ENCODE results near the gene FARP1.

Gene FARP1

DNA sequence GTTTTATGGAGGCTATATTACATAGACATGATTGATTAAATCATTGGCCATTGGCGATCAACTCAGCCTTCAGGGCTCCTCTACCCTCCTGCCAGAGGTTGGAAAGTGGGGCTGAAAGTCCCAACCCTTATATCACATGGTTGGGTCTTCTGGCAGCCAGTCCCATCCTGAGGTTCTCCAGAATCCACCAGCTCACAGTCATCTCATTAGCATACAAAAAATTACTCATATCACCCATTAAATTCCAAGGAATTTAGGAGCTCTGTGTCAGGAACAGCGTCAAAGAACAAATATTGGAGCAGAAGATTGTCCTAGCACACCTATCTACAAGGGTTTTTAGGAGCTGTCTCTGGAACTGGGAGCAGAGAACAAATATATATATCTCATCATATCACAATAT is 39.4 kb upstream of the FARP1 start:
- Histone ChIP-seq H3K9me3 (ENCODE audit: insufficient read depth, low read length) (no peaks in the 10 kb centered on the region), H4K20me1 (ENCODE audit: low read depth, low read length) (no peaks in the 10 kb centered on the region)
- no peak for TF ChIP-seq EZH2phosphoT487 (conservative IDR thresholded peaks at IDR 0.05; ENCODE audit: low read length)
- TF ChIP-seq, protein P1, sequence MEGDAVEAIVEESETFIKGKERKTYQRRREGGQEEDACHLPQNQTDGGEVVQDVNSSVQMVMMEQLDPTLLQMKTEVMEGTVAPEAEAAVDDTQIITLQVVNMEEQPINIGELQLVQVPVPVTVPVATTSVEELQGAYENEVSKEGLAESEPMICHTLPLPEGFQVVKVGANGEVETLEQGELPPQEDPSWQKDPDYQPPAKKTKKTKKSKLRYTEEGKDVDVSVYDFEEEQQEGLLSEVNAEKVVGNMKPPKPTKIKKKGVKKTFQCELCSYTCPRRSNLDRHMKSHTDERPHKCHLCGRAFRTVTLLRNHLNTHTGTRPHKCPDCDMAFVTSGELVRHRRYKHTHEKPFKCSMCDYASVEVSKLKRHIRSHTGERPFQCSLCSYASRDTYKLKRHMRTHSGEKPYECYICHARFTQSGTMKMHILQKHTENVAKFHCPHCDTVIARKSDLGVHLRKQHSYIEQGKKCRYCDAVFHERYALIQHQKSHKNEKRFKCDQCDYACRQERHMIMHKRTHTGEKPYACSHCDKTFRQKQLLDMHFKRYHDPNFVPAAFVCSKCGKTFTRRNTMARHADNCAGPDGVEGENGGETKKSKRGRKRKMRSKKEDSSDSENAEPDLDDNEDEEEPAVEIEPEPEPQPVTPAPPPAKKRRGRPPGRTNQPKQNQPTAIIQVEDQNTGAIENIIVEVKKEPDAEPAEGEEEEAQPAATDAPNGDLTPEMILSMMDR (IDR thresholded peaks at IDR 0.05; ENCODE audit: insufficient read depth, low read length, poor library complexity, severe bottlenecking), result no peak

DNA sequence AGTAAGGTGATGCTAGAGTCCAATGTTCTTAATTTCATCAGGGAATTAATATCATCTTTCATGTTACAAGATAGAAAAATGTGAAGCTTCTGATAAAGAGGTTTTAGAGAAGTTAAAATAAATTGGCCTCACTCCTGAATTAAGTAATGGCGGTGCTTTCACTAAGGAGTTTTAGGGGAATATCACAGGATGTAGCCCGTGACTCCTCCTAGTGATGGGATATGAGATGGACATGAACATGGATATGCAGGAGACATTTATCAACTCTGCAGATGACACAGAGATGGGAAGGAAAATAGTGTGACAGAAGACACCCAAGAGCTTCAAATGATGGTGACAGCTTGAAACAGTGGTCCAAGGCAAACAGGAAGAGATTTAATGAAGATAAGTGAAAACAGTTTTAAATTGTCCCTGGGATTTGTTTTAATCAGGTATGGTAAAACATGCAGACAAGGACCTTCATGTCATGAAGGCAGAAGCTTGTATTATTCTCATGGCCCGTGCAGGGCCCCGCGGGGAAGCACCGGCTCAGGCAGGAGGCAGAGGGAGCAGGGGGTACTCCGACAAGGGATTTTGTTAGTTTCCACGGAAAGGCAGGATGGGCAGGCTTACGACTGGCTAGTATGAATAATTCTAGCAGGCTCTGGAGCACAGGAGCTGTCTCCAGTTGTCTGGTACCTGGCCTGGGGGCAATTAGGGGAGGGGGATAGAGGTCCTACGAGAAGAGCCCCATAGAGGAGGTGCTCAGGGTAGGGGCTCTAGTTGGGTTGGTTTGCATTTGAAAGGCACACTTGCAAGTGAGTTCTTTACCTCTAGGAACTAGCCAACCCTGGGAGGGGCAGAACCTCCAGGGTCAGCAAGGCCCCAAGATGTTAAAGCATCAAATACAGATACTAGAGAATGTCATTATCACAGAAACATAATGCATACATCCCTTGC is 38.7 kb upstream of the FARP1 start:
- Histone ChIP-seq H3K4me2 (ENCODE audit: low read depth, low read length, poor library complexity, severe bottlenecking) (no peak overlapping the region), H3K9me3 (ENCODE audit: insufficient read depth, low read length) (no peaks in the 10 kb centered on the region), H3K9me2 (replicated peaks; ENCODE audit: insufficient read depth, low read length) (no peaks in the 10 kb centered on the region), H3F3A (ENCODE audit: insufficient read depth) (no peaks in the 10 kb centered on the region), H2AFZ (ENCODE audit: low read depth, low read length, severe bottlenecking) (no peak overlapping the region), H3K27me3 (ENCODE audit: low read length) (no peaks in the 10 kb centered on the region), H4K20me1 (ENCODE audit: low read depth, low read length) (no peaks in the 10 kb centered on the region), H3K4me3 (ENCODE audit: insufficient read depth, low read length, poor library complexity, severe bottlenecking) (no peak overlapping the region), H3K36me3 (ENCODE audit: low read length) (no peaks in the 10 kb centered on the region), H3K79me2 (ENCODE audit: insufficient read depth, low read length) (no peaks in the 10 kb centered on the region), H3K27ac (ENCODE audit: low read depth, low read length) (no peak overlapping the region), H3K9ac (ENCODE audit: low read length) (no peak overlapping the region)
- TF ChIP-seq EZH2phosphoT487 (conservative IDR thresholded peaks at IDR 0.05; ENCODE audit: low read length), result no peak
- TF ChIP-seq, protein P1 (IDR thresholded peaks at IDR 0.05; ENCODE audit: insufficient read depth, low read length, poor library complexity, severe bottlenecking), result no peak

More for the DNA sequence above, 39.4 kb upstream of the FARP1 start:
- H3K4me2 ChIP-seq (ENCODE audit: low read depth, low read length, poor library complexity, severe bottlenecking), result no peak overlapping the region
- no peaks in the 10 kb centered on the region for H3K27me3 ChIP-seq (ENCODE audit: low read length)
- no peaks in the 10 kb centered on the region for H3K9me2 ChIP-seq (replicated peaks; ENCODE audit: insufficient read depth, low read length)
- no peaks in the 10 kb centered on the region for H3K79me2 ChIP-seq (ENCODE audit: insufficient read depth, low read length)
- H2AFZ ChIP-seq (ENCODE audit: low read depth, low read length, severe bottlenecking), result no peak overlapping the region
- no peak overlapping the region for H3K27ac ChIP-seq (ENCODE audit: low read depth, low read length)
- no peaks in the 10 kb centered on the region for H3F3A ChIP-seq (ENCODE audit: insufficient read depth)
- H3K36me3 ChIP-seq (ENCODE audit: low read length), result no peaks in the 10 kb centered on the region
- H3K4me3 ChIP-seq (ENCODE audit: insufficient read depth, low read length, poor library complexity, severe bottlenecking), result no peak overlapping the region
- no peak overlapping the region for H3K9ac ChIP-seq (ENCODE audit: low read length)

DNA sequence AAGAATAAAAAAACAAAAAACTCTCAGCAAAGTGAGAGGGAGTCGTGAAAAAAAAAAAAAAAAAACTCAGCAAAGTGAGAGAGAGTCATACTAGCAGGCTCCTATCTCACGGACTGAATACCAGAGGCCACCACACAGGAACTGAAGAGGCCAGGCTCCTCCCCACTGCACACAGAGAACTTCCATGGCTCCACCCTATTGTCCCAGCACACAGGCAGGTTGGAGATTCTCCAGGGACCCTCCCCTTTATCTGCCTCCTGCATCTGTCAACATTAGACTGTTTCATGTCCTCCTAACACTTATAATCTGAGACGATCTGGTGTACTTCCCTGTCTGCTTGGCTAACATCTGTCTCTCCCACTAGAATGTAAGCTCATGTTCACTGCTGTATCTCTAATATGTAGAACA is 37.0 kb upstream of the FARP1 start:
- no peak overlapping the region for H3K4me3 ChIP-seq (ENCODE audit: insufficient read depth, low read length, poor library complexity, severe bottlenecking)
- no peaks in the 10 kb centered on the region for H3F3A ChIP-seq (ENCODE audit: insufficient read depth)
- no peak overlapping the region for H2AFZ ChIP-seq (ENCODE audit: low read depth, low read length, severe bottlenecking)
- H3K4me2 ChIP-seq (ENCODE audit: low read depth, low read length, poor library complexity, severe bottlenecking), result no peak overlapping the region
- no peaks in the 10 kb centered on the region for H4K20me1 ChIP-seq (ENCODE audit: low read depth, low read length)
- H3K9me3 ChIP-seq (ENCODE audit: insufficient read depth, low read length), result no peaks in the 10 kb centered on the region
- no peaks in the 10 kb centered on the region for H3K9me2 ChIP-seq (replicated peaks; ENCODE audit: insufficient read depth, low read length)
- H3K27me3 ChIP-seq (ENCODE audit: low read length), result no peaks in the 10 kb centered on the region
- H3K36me3 ChIP-seq (ENCODE audit: low read length), result no peaks in the 10 kb centered on the region
- no peak overlapping the region for H3K27ac ChIP-seq (ENCODE audit: low read depth, low read length)
- TF ChIP-seq, protein P1 (IDR thresholded peaks at IDR 0.05; ENCODE audit: insufficient read depth, low read length, poor library complexity, severe bottlenecking), result no peak
- no peak for TF ChIP-seq EZH2phosphoT487 (conservative IDR thresholded peaks at IDR 0.05; ENCODE audit: low read length)
- H3K9ac ChIP-seq (ENCODE audit: low read length), result no peak overlapping the region
- H3K79me2 ChIP-seq (ENCODE audit: insufficient read depth, low read length), result no peaks in the 10 kb centered on the region

Measured in SU-DHL-6 (cell line).